ENCODE data around the gene LRRC8A. TPM values are rescaled to one million over a fixed set of nuclear protein-coding genes. Genes with fewer than 3 reads are reported as not detected.

LRRC8A gene
- total and polyA plus RNA-seq, 7 donors: 11.6 to 71.5 (median 16.4) TPM

Other genes with a start within 250 kb of the LRRC8A start
- 10 to 100 TPM in 2 of 4 donors, 1 to 10 TPM in 2; 6.3 to 10.3 (median 8.6) TPM for gene DYNC2I2, start 225.3 kb upstream of the LRRC8A start, total RNA-seq
- 10 to 100 TPM; 19.0 to 29.1 (median 25.0) TPM for gene DYNC2I2, start 225.3 kb upstream of the LRRC8A start, polyA plus RNA-seq
- gene SET, start 192.9 kb upstream of the LRRC8A start, total RNA-seq: 100 to 1,000 TPM; 171 to 283 (median 203) TPM
- gene SET, start 192.9 kb upstream of the LRRC8A start, polyA plus RNA-seq: 100 to 1,000 TPM; 141 to 244 (median 230) TPM
- gene PKN3, start 179.6 kb upstream of the LRRC8A start, total RNA-seq: 1 to 10 TPM; 2.6 to 5.0 (median 3.4) TPM
- 1 to 10 TPM; 2.9 to 4.4 (median 3.1) TPM for gene PKN3, start 179.6 kb upstream of the LRRC8A start, polyA plus RNA-seq
- 1 to 10 TPM; 4.5 to 7.2 (median 5.0) TPM for gene ZDHHC12, start 158.0 kb upstream of the LRRC8A start, total RNA-seq
- 10 to 100 TPM in 2 of 3 donors, 1 to 10 TPM in 1; 9.7 to 18.5 (median 12.4) TPM for gene ZDHHC12, start 158.0 kb upstream of the LRRC8A start, polyA plus RNA-seq
- gene ZER1, start 110.2 kb upstream of the LRRC8A start, total RNA-seq: 10 to 100 TPM; 40.3 to 67.2 (median 65.0) TPM
- 10 to 100 TPM; 15.2 to 54.8 (median 30.8) TPM for gene ZER1, start 110.2 kb upstream of the LRRC8A start, polyA plus RNA-seq
- gene TBC1D13, start 94.9 kb upstream of the LRRC8A start, total RNA-seq: 10 to 100 TPM; 14.4 to 17.5 (median 15.8) TPM
- gene TBC1D13, start 94.9 kb upstream of the LRRC8A start, polyA plus RNA-seq: 10 to 100 TPM; 11.8 to 25.1 (median 15.3) TPM
- gene ENDOG, start 63.6 kb upstream of the LRRC8A start, total RNA-seq: 100 to 1,000 TPM in 1 of 4 donors, 10 to 100 TPM in 3; 81.6 to 109 (median 90.0) TPM
- gene ENDOG, start 63.6 kb upstream of the LRRC8A start, polyA plus RNA-seq: 100 to 1,000 TPM in 1 of 3 donors, 10 to 100 TPM in 2; 56.0 to 116 (median 84.9) TPM
- gene SPOUT1, start 52.3 kb upstream of the LRRC8A start, total RNA-seq: 10 to 100 TPM; 13.3 to 33.0 (median 20.6) TPM
- gene SPOUT1, start 52.3 kb upstream of the LRRC8A start, polyA plus RNA-seq: 10 to 100 TPM in 2 of 3 donors, 1 to 10 TPM in 1; 9.5 to 18.3 (median 13.3) TPM
- 1 to 10 TPM; 6.4 to 8.9 (median 7.1) TPM for gene KYAT1, start 183 bp upstream of the LRRC8A start, total RNA-seq
- 10 to 100 TPM in 1 of 3 donors, 1 to 10 TPM in 2; 7.2 to 12.0 (median 7.9) TPM for gene KYAT1, start 183 bp upstream of the LRRC8A start, polyA plus RNA-seq
- 10 to 100 TPM; 11.0 to 36.6 (median 29.9) TPM for gene PHYHD1, start 38.8 kb downstream of the LRRC8A start, total RNA-seq
- 10 to 100 TPM; 16.7 to 45.0 (median 20.0) TPM for gene PHYHD1, start 38.8 kb downstream of the LRRC8A start, polyA plus RNA-seq
- 1 to 10 TPM; 4.5 to 9.0 (median 6.5) TPM for gene DOLK, start 65.5 kb downstream of the LRRC8A start, total RNA-seq
- gene DOLK, start 65.5 kb downstream of the LRRC8A start, polyA plus RNA-seq: 10 to 100 TPM in 2 of 3 donors, 1 to 10 TPM in 1; 6.2 to 14.0 (median 12.2) TPM
- 10 to 100 TPM; 17.2 to 25.9 (median 25.4) TPM for gene NUP188, start 65.6 kb downstream of the LRRC8A start, total RNA-seq
- 10 to 100 TPM in 2 of 3 donors, 1 to 10 TPM in 1; 9.8 to 28.1 (median 18.6) TPM for gene NUP188, start 65.6 kb downstream of the LRRC8A start, polyA plus RNA-seq
- 10 to 100 TPM; 33.8 to 56.8 (median 45.1) TPM for gene SH3GLB2, start 146.2 kb downstream of the LRRC8A start, total RNA-seq
- 10 to 100 TPM; 22.2 to 33.5 (median 28.0) TPM for gene SH3GLB2, start 146.2 kb downstream of the LRRC8A start, polyA plus RNA-seq
- gene MIGA2, start 154.5 kb downstream of the LRRC8A start, total RNA-seq: 10 to 100 TPM in 3 of 4 donors, 1 to 10 TPM in 1; 8.4 to 17.8 (median 14.8) TPM
- 10 to 100 TPM; 12.7 to 18.1 (median 13.7) TPM for gene MIGA2, start 154.5 kb downstream of the LRRC8A start, polyA plus RNA-seq
- 1 to 10 TPM; 2.1 to 4.7 (median 4.2) TPM for gene DOLPP1, start 199.0 kb downstream of the LRRC8A start, total RNA-seq
- 1 to 10 TPM; 2.3 to 5.2 (median 4.7) TPM for gene DOLPP1, start 199.0 kb downstream of the LRRC8A start, polyA plus RNA-seq
- gene CRAT, start 228.7 kb downstream of the LRRC8A start, total RNA-seq: 100 to 1,000 TPM; 123 to 229 (median 164) TPM
- 100 to 1,000 TPM in 2 of 3 donors, 10 to 100 TPM in 1; 88.7 to 106 (median 100) TPM for gene CRAT, start 228.7 kb downstream of the LRRC8A start, polyA plus RNA-seq
- gene PTPA, start 229.3 kb downstream of the LRRC8A start, total RNA-seq: 100 to 1,000 TPM in 2 of 4 donors, 10 to 100 TPM in 2; 95.1 to 110 (median 102) TPM
- gene PTPA, start 229.3 kb downstream of the LRRC8A start, polyA plus RNA-seq: 100 to 1,000 TPM in 1 of 3 donors, 10 to 100 TPM in 2; 54.1 to 109 (median 83.1) TPM

Measured in psoas muscle (tissue), 7 donors.